HEK293 (cell line): ENCODE measurements around the gene ESR1.

Experiments
- CTCF ChIA-PET: fragments of 350-600 bp; formaldehyde crosslinking; extraction: SDS; loops from one replicate; lab custom pipeline; 2021; ENCODE audit warnings: antibody characterized with exemption; lab: Yijun Ruan, JAX
- POLR2A ChIA-PET: fragments of 300-600 bp; formaldehyde crosslinking; extraction: SDS; loops from one replicate; lab custom pipeline; 2020; ENCODE audit warnings: antibody characterized with exemption, inconsistent platforms; lab: Yijun Ruan, JAX
- H3K27ac ChIP-seq: fragments of 200-500 bp; sonication (Bioruptor generic); 2 replicates; pipeline ENCODE4 v1.5.1; 2014; ENCODE audit warnings: low read depth, low read length, control low read depth, inconsistent platforms; ENCODE audit errors: extremely low read depth
- H3K36me3 ChIP-seq, 2 experiments: fragments of 200-500 bp in 1 of 2; sonication (Bioruptor generic) in 1 of 2; 1 replicate in 1 of 2; 2 replicates in 1 of 2; pipeline ENCODE4 v1.5.1; 2014 to 2017; ENCODE audit warnings: inconsistent platforms in 2 of 2, low read length in 2 of 2; ENCODE audit not compliant: control insufficient read depth in 2 of 2, insufficient read depth in 1 of 2
- H3K4me1 ChIP-seq: fragments of 200-500 bp; sonication (Bioruptor generic); 2 replicates; pipeline ENCODE4 v1.5.1; 2014; ENCODE audit warnings: mild to moderate bottlenecking, low read length, inconsistent platforms; ENCODE audit not compliant: control insufficient read depth, insufficient read depth
- H3K4me3 ChIP-seq: 2 replicates; pipeline ENCODE4 v1.5.1; 2011; ENCODE audit warnings: low read depth, mild to moderate bottlenecking, control low read depth, low read length, moderate library complexity
- H3K9me3 ChIP-seq: fragments of 200-500 bp; sonication (Bioruptor generic); 2 replicates; pipeline ENCODE4 v1.5.1; 2014; ENCODE audit warnings: low read depth, low read length, inconsistent platforms; ENCODE audit not compliant: control insufficient read depth, insufficient read depth
- FEZF1 ChIP-seq: fragments of 450-650 bp; formaldehyde crosslinking; IDR thresholded peaks from 2 replicates; pipeline ENCODE4 v1.5.1; 2016; ENCODE audit warnings: missing biosample characterization, missing genetic modification characterization
- OSR2 ChIP-seq: fragments of 450-650 bp; formaldehyde crosslinking; IDR thresholded peaks from 2 replicates; pipeline ENCODE4 v1.5.1; 2016; ENCODE audit warnings: missing biosample characterization, missing genetic modification characterization
- PRDM1 ChIP-seq: fragments of 450-650 bp; formaldehyde crosslinking; IDR thresholded peaks from 2 replicates; pipeline ENCODE4; 2016; ENCODE audit warnings: missing biosample characterization, missing genetic modification characterization
- PRDM10 ChIP-seq: fragments of 450-650 bp; formaldehyde crosslinking; IDR thresholded peaks from 2 replicates; pipeline ENCODE4 v1.5.1; 2016; ENCODE audit warnings: missing biosample characterization, missing genetic modification characterization
- RBAK ChIP-seq: fragments of 450-650 bp; formaldehyde crosslinking; IDR thresholded peaks from 2 replicates; pipeline ENCODE4 v1.5.1; 2016; ENCODE audit warnings: missing biosample characterization, missing genetic modification characterization
- ZBTB17 ChIP-seq: fragments of 450-650 bp; formaldehyde crosslinking; IDR thresholded peaks from 2 replicates; pipeline ENCODE4 v1.5.1; 2016; ENCODE audit warnings: missing biosample characterization, missing genetic modification characterization
- ZBTB48 ChIP-seq: fragments of 450-650 bp; formaldehyde crosslinking; IDR thresholded peaks from 2 replicates; pipeline ENCODE4 v1.5.1; 2016; ENCODE audit warnings: missing biosample characterization, missing genetic modification characterization
- ZIC2 ChIP-seq: fragments of 450-650 bp; formaldehyde crosslinking; IDR thresholded peaks from 2 replicates; pipeline ENCODE4 v1.5.1; 2016; ENCODE audit warnings: missing biosample characterization, missing genetic modification characterization
- ZNF341 ChIP-seq: fragments of 450-650 bp; formaldehyde crosslinking; IDR thresholded peaks from 2 replicates; pipeline ENCODE4; 2016; ENCODE audit warnings: low read depth, missing biosample characterization, missing genetic modification characterization
- ZNF366 ChIP-seq: fragments of 450-650 bp; formaldehyde crosslinking; conservative IDR thresholded peaks from 2 replicates; pipeline ENCODE4 v1.5.1; 2016; ENCODE audit warnings: missing biosample characterization, missing genetic modification characterization
- ZNF37A ChIP-seq: fragments of 450-650 bp; IDR thresholded peaks from 2 replicates; pipeline ENCODE4 v1.5.1; 2018; ENCODE audit warnings: missing biosample characterization, missing genetic modification characterization
- ZNF501 ChIP-seq: fragments of 450-650 bp; formaldehyde crosslinking; IDR thresholded peaks from 2 replicates; pipeline ENCODE4 v1.5.1; 2016; ENCODE audit warnings: missing biosample characterization, missing genetic modification characterization
- ZNF510 ChIP-seq: fragments of 450-650 bp; formaldehyde crosslinking; IDR thresholded peaks from 2 replicates; pipeline ENCODE4 v1.5.1; 2018; ENCODE audit warnings: mild to moderate bottlenecking, missing genetic modification characterization, missing biosample characterization; ENCODE audit not compliant: insufficient replicate concordance
- ZNF624 ChIP-seq: fragments of 450-650 bp; formaldehyde crosslinking; IDR thresholded peaks from 2 replicates; pipeline ENCODE4 v1.5.1; 2017; ENCODE audit warnings: missing biosample characterization, missing genetic modification characterization
- TF ChIP-seq, protein P1 (sequence below): fragments of 450-650 bp; formaldehyde crosslinking; conservative IDR thresholded peaks from 2 replicates; pipeline ENCODE4 v1.5.1; 2016; ENCODE audit warnings: low read depth, missing biosample characterization, missing genetic modification characterization

The ESR1 gene

GRCh38 chr6:151804585-151805285, 2.7 kb upstream of the ESR1 start:
- no peak overlapping the region for H3K27ac ChIP-seq
- TF ChIP-seq ZNF510 (tag by site-specific recombination), result no peak
- H3K4me3 ChIP-seq, result no peak overlapping the region
- CTCF ChIA-PET, result no interaction called here
- H3K36me3 ChIP-seq, result no peaks in the 10 kb centered on the region
- POLR2A ChIA-PET, result no interaction called here
- H3K9me3 ChIP-seq, result no peaks in the 10 kb centered on the region
- peaks cover 11% of the 10 kb centered on the region for H3K4me1 ChIP-seq

- Histone ChIP-seq H3K9me3 (no peaks in the 10 kb centered on the region), H3K4me1 (peaks cover 11% of the 10 kb centered on the region), H3K27ac (peak overlapping the region; percentile 27), H3K36me3 (no peaks in the 10 kb centered on the region), H3K4me3 (no peak overlapping the region)
- peak; percentile 26; the same call in 1 of the 2 replicates for TF ChIP-seq FEZF1
- no peak for TF ChIP-seq ZNF624
- TF ChIP-seq, protein P1, sequence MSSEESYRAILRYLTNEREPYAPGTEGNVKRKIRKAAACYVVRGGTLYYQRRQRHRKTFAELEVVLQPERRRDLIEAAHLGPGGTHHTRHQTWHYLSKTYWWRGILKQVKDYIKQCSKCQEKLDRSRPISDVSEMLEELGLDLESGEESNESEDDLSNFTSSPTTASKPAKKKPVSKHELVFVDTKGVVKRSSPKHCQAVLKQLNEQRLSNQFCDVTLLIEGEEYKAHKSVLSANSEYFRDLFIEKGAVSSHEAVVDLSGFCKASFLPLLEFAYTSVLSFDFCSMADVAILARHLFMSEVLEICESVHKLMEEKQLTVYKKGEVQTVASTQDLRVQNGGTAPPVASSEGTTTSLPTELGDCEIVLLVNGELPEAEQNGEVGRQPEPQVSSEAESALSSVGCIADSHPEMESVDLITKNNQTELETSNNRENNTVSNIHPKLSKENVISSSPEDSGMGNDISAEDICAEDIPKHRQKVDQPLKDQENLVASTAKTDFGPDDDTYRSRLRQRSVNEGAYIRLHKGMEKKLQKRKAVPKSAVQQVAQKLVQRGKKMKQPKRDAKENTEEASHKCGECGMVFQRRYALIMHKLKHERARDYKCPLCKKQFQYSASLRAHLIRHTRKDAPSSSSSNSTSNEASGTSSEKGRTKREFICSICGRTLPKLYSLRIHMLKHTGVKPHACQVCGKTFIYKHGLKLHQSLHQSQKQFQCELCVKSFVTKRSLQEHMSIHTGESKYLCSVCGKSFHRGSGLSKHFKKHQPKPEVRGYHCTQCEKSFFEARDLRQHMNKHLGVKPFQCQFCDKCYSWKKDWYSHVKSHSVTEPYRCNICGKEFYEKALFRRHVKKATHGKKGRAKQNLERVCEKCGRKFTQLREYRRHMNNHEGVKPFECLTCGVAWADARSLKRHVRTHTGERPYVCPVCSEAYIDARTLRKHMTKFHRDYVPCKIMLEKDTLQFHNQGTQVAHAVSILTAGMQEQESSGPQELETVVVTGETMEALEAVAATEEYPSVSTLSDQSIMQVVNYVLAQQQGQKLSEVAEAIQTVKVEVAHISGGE (tag by site-specific recombination), result no peak
- peak; percentile 57; the same call in 1 of the 2 replicates for TF ChIP-seq ZNF341 (tag by site-specific recombination)
- peak; percentile 40; the same call in 1 of the 2 replicates for TF ChIP-seq ZNF366 (tag by site-specific recombination)
- TF ChIP-seq ZBTB48, result peak; percentile 32; the same call in 1 of the 2 replicates
- 0 out of 2 replicates have a peak, but pooled peaks have one; percentile 7 for TF ChIP-seq PRDM1
- TF ChIP-seq ZBTB17 (tag by site-specific recombination), result peak; percentile 58
- peak; percentile 43; the same call in 1 of the 2 replicates for TF ChIP-seq OSR2 (tag by site-specific recombination)
- TF ChIP-seq ZIC2 (tag by site-specific recombination), result peak; percentile 36; the same call in 1 of the 2 replicates
- no peak for TF ChIP-seq ZNF501 (tag by site-specific recombination)
- TF ChIP-seq ZNF37A (tag by site-specific recombination), result no peak
- POLR2A ChIA-PET, result no interaction called here
- CTCF ChIA-PET, result no interaction called here
These were observed 2.1 kb upstream of the ESR1 start for GRCh38 chr6:151805286-151805840.

- ChIA-PET POLR2A (no interaction called here), CTCF (interaction anchor here (0.6 to 1.7 kb wide), 5 partner anchors 34 to 531 kb away, joined by 3 to 6 read pairs (median 3); no protein-coding TSS in a partner anchor)
- peak overlapping the region; percentile 47; the same call in 1 of the 2 replicates for H3K27ac ChIP-seq
- peaks cover 11% of the 10 kb centered on the region for H3K4me1 ChIP-seq
- H3K4me3 ChIP-seq, result no peak overlapping the region
- TF ChIP-seq PRDM10 (peak; percentile 70), RBAK (tag by site-specific recombination) (no peak)
- no peaks in the 10 kb centered on the region for H3K36me3 ChIP-seq
- H3K9me3 ChIP-seq, result no peaks in the 10 kb centered on the region
These were observed 547 bp upstream of the ESR1 start for GRCh38 chr6:151806757-151807512.
